ELR (cell line): ENCODE results near the gene PDE5A.
"Not testable (repeated sequence)": the region's sequence is repeated elsewhere in the genome, so short reads cannot be mapped to it uniquely, and the experiment has no call there.

Experiments
- DNase-seq: peaks from one replicate; pipeline ENCODE4 v3.0.0-alpha.2; 2015; ENCODE audit warnings: low read depth

The PDE5A gene

GRCh38 chr4:119646347-119647071, 17.9 kb upstream of the PDE5A start:
- DNase-seq = no peak

- DNase-seq = no peak
These were observed 14.9 kb upstream of the PDE5A start for GRCh38 chr4:119643306-119644042.

GRCh38 chr4:119641765-119642164, 13.2 kb upstream of the PDE5A start:
- no peak for DNase-seq

GRCh38 chr4:119638359-119638758, 9.8 kb upstream of the PDE5A start:
- DNase-seq = no peak

GRCh38 chr4:119636851-119637250, 8.2 kb upstream of the PDE5A start:
- not testable (repeated sequence) for DNase-seq

GRCh38 chr4:119632216-119632615, 3.6 kb upstream of the PDE5A start:
- DNase-seq = peak; percentile 74

- DNase-seq = no peak
These were observed 503 bp upstream of the PDE5A start for GRCh38 chr4:119629142-119629471.

- peak; percentile 66 for DNase-seq
These were observed 1.0 kb downstream of the PDE5A start for GRCh38 chr4:119627267-119628255.

- DNase-seq = no peak
These were observed 1.7 kb downstream of the PDE5A start for GRCh38 chr4:119626943-119627266.

- no peak for DNase-seq
These were observed 2.2 kb downstream of the PDE5A start for GRCh38 chr4:119626420-119626819.

- DNase-seq = no peak
These were observed 2.8 kb downstream of the PDE5A start for GRCh38 chr4:119625761-119626160.

- DNase-seq = no peak
These were observed 4.2 kb downstream of the PDE5A start for GRCh38 chr4:119624356-119624755.

- DNase-seq = peak; percentile 29
These were observed 5.6 kb downstream of the PDE5A start for GRCh38 chr4:119623025-119623424.

- no peak for DNase-seq
These were observed 13.4 kb downstream of the PDE5A start for GRCh38 chr4:119615068-119615719.

GRCh38 chr4:119604266-119604665, 24.3 kb downstream of the PDE5A start:
- DNase-seq = no peak

GRCh38 chr4:119602366-119602765, 26.2 kb downstream of the PDE5A start:
- DNase-seq = no peak

- no peak for DNase-seq
These were observed 30.1 kb downstream of the PDE5A start for GRCh38 chr4:119598521-119598920.

- DNase-seq = no peak
These were observed 31.2 kb downstream of the PDE5A start for GRCh38 chr4:119597377-119597776.

GRCh38 chr4:119593698-119594097, 34.9 kb downstream of the PDE5A start:
- no peak for DNase-seq

- DNase-seq = no peak
These were observed 35.8 kb downstream of the PDE5A start for GRCh38 chr4:119592830-119593229.

- peak; percentile 26 for DNase-seq
These were observed 39.4 kb downstream of the PDE5A start for GRCh38 chr4:119589165-119589564.

- DNase-seq = no peak
These were observed 40.8 kb downstream of the PDE5A start for GRCh38 chr4:119587796-119588195.
